Heart right ventricle (tissue), 16 donors: ENCODE measurements around the gene PHGDH. TPM values are rescaled to one million over a fixed set of nuclear protein-coding genes. Genes with fewer than 3 reads are reported as not detected.

ENCODE experiments used
- ATAC-seq, 8 donors: fragments of 200-7000 bp; cut with Tn5 transposase; one replicate each; pipeline ENCODE4 v1.9.1; 2020; ENCODE audit warnings: mild to moderate bottlenecking in 8 of 8, moderate library complexity in 8 of 8, moderate number of reproducible peaks in 1 of 8
- DNase-seq, 2 donors: peaks; one replicate each; pipeline ENCODE4 v3.0.0-alpha.2; 2020
- H3K27ac ChIP-seq, 10 donors: fragments of 200-600 bp; sonication (generic) in 2 of 10; one replicate each; pipeline versions ENCODE4 v1.5.0 to v1.8.0; 2020 to 2022; ENCODE audit warnings: mild to moderate bottlenecking in 3 of 10
- H3K27me3 ChIP-seq, 7 donors: fragments of 200-600 bp; one replicate each; pipeline ENCODE4 v1.8.0; 2021 to 2022; ENCODE audit warnings: mild to moderate bottlenecking in 2 of 7
- H3K36me3 ChIP-seq, 9 donors: fragments of 200-600 bp; sonication (generic) in 1 of 9; one replicate each; pipeline versions ENCODE4 v1.5.0 to v1.8.0; 2020 to 2022; ENCODE audit warnings: mild to moderate bottlenecking in 2 of 9
- H3K4me1 ChIP-seq, 9 donors: fragments of 200-600 bp; sonication (generic) in 1 of 9; one replicate each; pipeline versions ENCODE4 v1.5.0 to v1.8.0; 2020 to 2022; ENCODE audit warnings: mild to moderate bottlenecking in 4 of 9
- H3K4me3 ChIP-seq, 10 donors: fragments of 200-600 bp; sonication (generic) in 2 of 10; one replicate each; pipeline versions ENCODE4 v1.5.0 to v1.8.0; 2020 to 2022; ENCODE audit warnings: mild to moderate bottlenecking in 7 of 10, moderate library complexity in 2 of 10
- H3K9me3 ChIP-seq, 11 donors: fragments of 200-600 bp in 10 of 11; sonication (generic) in 2 of 11; one replicate each; pipeline versions ENCODE4 v1.5.0 to v1.8.0; 2013 to 2022; ENCODE audit warnings: mild to moderate bottlenecking in 2 of 11, control low read depth in 1 of 11, moderate library complexity in 1 of 11
- WGBS, 2 donors: extraction: QIAGEN DNeasy Blood & Tissue Kit; methylation state at CpG; one replicate each; pipeline ENCODE4 v1.1.7; 2013; ENCODE audit warnings: inconsistent platforms in 1 of 2; 5-methylcytosine and 5-hydroxymethylcytosine counted together
- intact Hi-C, 10 donors: fragments of 100-400 bp; cut with DNase I; formaldehyde crosslinking; loops; one replicate each; pipeline versions ENCODE4 v1.11.1 to v1.14.2; 2022
- polyA plus RNA-seq, 2 donors: library from polyadenylated mRNA; stranded (reverse); fragments of 200-250 nt; gene quantifications; one replicate each; pipeline ENCODE4 v1.2.3, GENCODE V29; 2013
- total RNA-seq, 10 donors: library from RNA; stranded (reverse); fragmentation: NEBNext Ultra II Directional in 3 of 10; extraction: Animal tissue kit (Norgen Biotek cat#: 25700) in 3 of 10; gene quantifications; one replicate each; pipeline versions ENCODE4 v1.2.1 to v1.2.4, GENCODE V29; 2021 to 2023
- TF ChIP-seq, protein P1 (sequence below), 9 donors: fragments of 200-600 bp; sonication (generic) in 2 of 9; IDR thresholded peaks; one replicate each; pipeline versions ENCODE4 v1.5.0 to v1.8.0; 2021 to 2022; ENCODE audit warnings: antibody characterized with exemption in 9 of 9, mild to moderate bottlenecking in 5 of 9, moderate library complexity in 1 of 9
- donor health status: Arrhythmogenic right ventricular cardiomyopathy.
- donor health status: ischemic (EF 13 %, LVEDD 7.1; RV severe dilation, severe dysfunction).
- donor health status: healthy with polysubstance abuse.
- donor health status: DM: no; HTN: yes; CAD: no.
- donor health status: DM: no; HTN: no; CAD: no.
- donor health status: ischemic (EF 25% LVEDD 6.9; RV normal size, moderate dysfunction).
- donor health status: ischemic (EF 25% LVEDD 5.7; RV mildly dilated, moderate dysfunction).
- donor health status: healthy.
- donor health status: DM: yes; HTN: yes; CAD: no.
- donor health status: Ischemic cardiomyopathy.
- donor health status: ischemic (EF 35%, LVEDD 5.7; RV mildly dilated, moderate dysfunction).
- donor health status: nonischemic (EF 11% LVEDD 7.7; RV severe dilation, severe dysfunction).
- donor health status: DM: yes; HTN: yes; CAD: no.
- donor health status: PGD.
- donor health status: ischemic (EF 29% LVEDD 5.4; RV normal size, mild dysfunction).
- donor health status: nonischemic (EF 23%, LVEDD 6.1; RV moderate dilation, normal function).

PHGDH gene
- total and polyA plus RNA-seq, 12 donors = 3.8 to 23.4 (median 5.0) TPM

DNA sequence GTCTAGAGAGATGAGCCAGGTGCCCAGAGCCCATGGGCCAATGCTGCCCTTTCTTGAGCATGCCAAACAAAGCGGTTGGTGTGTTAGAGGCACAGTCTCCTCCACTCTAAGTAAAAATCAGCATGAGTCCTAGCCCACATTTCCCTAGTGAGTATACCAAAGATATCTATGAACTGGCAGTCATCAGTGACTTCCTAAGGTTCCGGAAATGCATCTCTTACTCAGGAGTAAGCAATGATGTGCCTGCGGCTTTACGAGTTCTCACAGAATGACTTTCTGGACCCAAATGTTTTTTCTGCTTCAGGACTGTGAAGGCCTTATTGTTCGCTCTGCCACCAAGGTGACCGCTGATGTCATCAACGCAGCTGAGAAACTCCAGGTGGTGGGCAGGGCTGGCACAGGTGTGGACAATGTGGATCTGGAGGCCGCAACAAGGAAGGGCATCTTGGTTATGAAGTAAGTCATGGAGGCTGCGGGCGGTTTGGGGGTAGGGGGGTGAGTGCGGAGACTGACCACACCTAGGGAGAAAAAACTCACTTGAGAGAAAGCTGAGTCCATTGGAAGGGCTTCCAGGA, 9.2 kb downstream of the PHGDH start:
- DNase-seq (no peak), ATAC-seq (no peak)
- Histone ChIP-seq H3K4me3 (no peak overlapping the region), H3K9me3 (no peaks in the 10 kb centered on the region), H3K27ac (no peak overlapping the region), H3K27me3 (no peaks in the 10 kb centered on the region), H3K36me3 (peaks cover 0 to 16% (median 0%) of the 10 kb centered on the region in 9 donors), H3K4me1 (peaks cover 0 to under 1% (median 0%) of the 10 kb centered on the region in 9 donors)
- intact Hi-C loops = no loop called here
- TF ChIP-seq, protein P1, sequence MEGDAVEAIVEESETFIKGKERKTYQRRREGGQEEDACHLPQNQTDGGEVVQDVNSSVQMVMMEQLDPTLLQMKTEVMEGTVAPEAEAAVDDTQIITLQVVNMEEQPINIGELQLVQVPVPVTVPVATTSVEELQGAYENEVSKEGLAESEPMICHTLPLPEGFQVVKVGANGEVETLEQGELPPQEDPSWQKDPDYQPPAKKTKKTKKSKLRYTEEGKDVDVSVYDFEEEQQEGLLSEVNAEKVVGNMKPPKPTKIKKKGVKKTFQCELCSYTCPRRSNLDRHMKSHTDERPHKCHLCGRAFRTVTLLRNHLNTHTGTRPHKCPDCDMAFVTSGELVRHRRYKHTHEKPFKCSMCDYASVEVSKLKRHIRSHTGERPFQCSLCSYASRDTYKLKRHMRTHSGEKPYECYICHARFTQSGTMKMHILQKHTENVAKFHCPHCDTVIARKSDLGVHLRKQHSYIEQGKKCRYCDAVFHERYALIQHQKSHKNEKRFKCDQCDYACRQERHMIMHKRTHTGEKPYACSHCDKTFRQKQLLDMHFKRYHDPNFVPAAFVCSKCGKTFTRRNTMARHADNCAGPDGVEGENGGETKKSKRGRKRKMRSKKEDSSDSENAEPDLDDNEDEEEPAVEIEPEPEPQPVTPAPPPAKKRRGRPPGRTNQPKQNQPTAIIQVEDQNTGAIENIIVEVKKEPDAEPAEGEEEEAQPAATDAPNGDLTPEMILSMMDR (IDR thresholded peaks at IDR 0.05) = no peak
- 97 to 98% methylated on average over 11 of the region's 11 CpGs for WGBS, 2 donors

GRCh38 chr1:119721896-119722295, 10.2 kb downstream of the PHGDH start:
- TF ChIP-seq, protein P1 (IDR thresholded peaks at IDR 0.05) = no peak
- H3K36me3 ChIP-seq = peaks cover 0 to 18% (median 0%) of the 10 kb centered on the region in 9 donors
- no peaks in the 10 kb centered on the region for H3K4me1 ChIP-seq
- WGBS, 2 donors = 83 to 86% methylated on average over 5 of the region's 5 CpGs
- H3K4me3 ChIP-seq = no peak overlapping the region
- H3K27ac ChIP-seq = no peak overlapping the region
- no peaks in the 10 kb centered on the region for H3K27me3 ChIP-seq
- no peaks in the 10 kb centered on the region for H3K9me3 ChIP-seq
- intact Hi-C loops = no loop called here
- ATAC-seq (no peak), DNase-seq (no peak)

- 85 to 97% methylated on average over 8 of the region's 8 CpGs for WGBS, 2 donors
- Histone ChIP-seq H3K27me3 (no peaks in the 10 kb centered on the region), H3K27ac (no peak overlapping the region), H3K4me3 (no peak overlapping the region), H3K4me1 (no peaks in the 10 kb centered on the region), H3K36me3 (peaks cover 0 to 21% (median 0%) of the 10 kb centered on the region in 9 donors), H3K9me3 (no peaks in the 10 kb centered on the region)
- ATAC-seq (no peak), DNase-seq (no peak)
- TF ChIP-seq, protein P1 (IDR thresholded peaks at IDR 0.05) = no peak
- intact Hi-C loops = no loop called here
Observed at GRCh38 chr1:119724611-119725218, 13.0 kb downstream of the PHGDH start.

DNA sequence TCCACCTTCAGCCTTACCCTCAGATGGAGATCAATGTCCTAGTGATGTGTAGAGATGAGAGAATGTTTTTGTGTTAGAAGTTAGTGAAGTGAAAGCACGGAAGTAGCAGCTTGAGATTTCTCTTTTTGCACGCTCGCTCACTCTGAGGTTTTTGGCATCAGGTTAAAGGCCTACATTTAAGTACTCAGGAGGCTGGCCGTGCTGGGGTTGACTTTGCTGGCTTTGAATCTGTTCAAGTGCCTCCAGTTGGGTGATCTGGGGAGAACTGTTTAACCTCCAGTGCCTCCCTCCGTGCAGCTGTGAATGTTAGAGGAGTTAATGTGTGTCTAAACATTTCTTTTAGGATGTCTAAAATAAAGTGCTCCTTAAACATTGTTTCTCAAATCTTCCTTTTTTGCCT, 13.9 kb downstream of the PHGDH start:
- Histone ChIP-seq H3K27ac (no peak overlapping the region), H3K4me1 (no peaks in the 10 kb centered on the region), H3K36me3 (peaks cover 0 to 22% (median 0%) of the 10 kb centered on the region in 9 donors), H3K9me3 (no peaks in the 10 kb centered on the region), H3K27me3 (no peaks in the 10 kb centered on the region), H3K4me3 (no peak overlapping the region)
- 95 to 96% methylated on average over 5 of the region's 5 CpGs for WGBS, 2 donors
- no peak for DNase-seq
- TF ChIP-seq, protein P1 (IDR thresholded peaks at IDR 0.05) = no peak
- intact Hi-C loops = no loop called here
- ATAC-seq = no peak
